Measurements from ENCODE around the gene LHPP.

LHPP gene

GRCh38 chr10:124522933-124523871, 61.6 kb downstream of the LHPP start:
- DNase-seq = peak; percentile 42

- no peak for DNase-seq
Measured at GRCh38 chr10:124523901-124524300, 62.3 kb downstream of the LHPP start.

- no peak for DNase-seq
Measured at GRCh38 chr10:124524991-124525653, 63.5 kb downstream of the LHPP start.

- no peak for DNase-seq
Measured at GRCh38 chr10:124525751-124526600, 64.4 kb downstream of the LHPP start.

GRCh38 chr10:124526621-124527267, 65.1 kb downstream of the LHPP start:
- DNase-seq = no peak

GRCh38 chr10:124527874-124528395, 66.3 kb downstream of the LHPP start:
- DNase-seq = no peak

GRCh38 chr10:124529661-124530214, 68.1 kb downstream of the LHPP start:
- DNase-seq = no peak

GRCh38 chr10:124530215-124530665, 68.6 kb downstream of the LHPP start:
- DNase-seq = peak; percentile 35

- DNase-seq = no peak
Measured at GRCh38 chr10:124530816-124531215, 69.2 kb downstream of the LHPP start.

GRCh38 chr10:124532106-124532641, 70.6 kb downstream of the LHPP start:
- no peak for DNase-seq

GRCh38 chr10:124532788-124533187, 71.2 kb downstream of the LHPP start:
- DNase-seq = no peak

- DNase-seq = no peak
Measured at GRCh38 chr10:124533266-124533665, 71.6 kb downstream of the LHPP start.

GRCh38 chr10:124534231-124534798, 72.7 kb downstream of the LHPP start:
- no peak for DNase-seq

GRCh38 chr10:124534826-124535601, 73.4 kb downstream of the LHPP start:
- no peak for DNase-seq

GRCh38 chr10:124535731-124536495, 74.3 kb downstream of the LHPP start:
- DNase-seq = no peak

GRCh38 chr10:124536496-124537050, 75.0 kb downstream of the LHPP start:
- no peak for DNase-seq

- no peak for DNase-seq
Measured at GRCh38 chr10:124537166-124537725, 75.6 kb downstream of the LHPP start.

- no peak for DNase-seq
Measured at GRCh38 chr10:124537891-124538290, 76.3 kb downstream of the LHPP start.

- DNase-seq = no peak
Measured at GRCh38 chr10:124538706-124539105, 77.1 kb downstream of the LHPP start.

All from NCI-H1092 (cell line).